Measurements from ENCODE around the gene EXOC4. TPM values are rescaled to one million over a fixed set of nuclear protein-coding genes. Genes with fewer than 3 reads are reported as not detected.

The EXOC4 gene
- total RNA-seq, 1 experiment from 2014 or later, result 75.8 TPM

DNA sequence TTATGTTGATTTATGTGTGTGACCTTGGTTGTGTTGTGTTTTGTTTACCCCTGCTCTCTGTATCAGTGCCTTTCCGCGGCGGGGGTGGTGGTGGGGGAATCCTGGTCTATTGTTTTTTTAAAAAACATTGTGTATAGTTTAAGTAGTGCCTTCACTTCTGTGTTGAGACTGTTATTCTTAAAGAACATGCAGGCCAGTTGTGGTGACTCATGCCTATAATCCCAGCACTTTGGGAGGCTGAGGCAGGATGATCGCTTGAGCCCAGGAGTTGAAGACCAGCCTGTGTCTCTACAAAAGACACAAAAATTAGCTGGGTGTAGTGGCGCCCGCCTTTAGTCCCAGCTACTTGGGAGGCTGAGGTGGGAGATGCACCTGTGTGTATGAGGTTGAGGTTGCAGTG, 445.2 kb downstream of the EXOC4 start:
- Histone ChIP-seq H3K56ac (ENCODE audit: insufficient read length, low read depth, low read length) (no peak overlapping the region), H2BK15ac (ENCODE audit: low read depth, low read length) (no peak overlapping the region), H2AFZ (ENCODE audit: low read length) (no peak overlapping the region), H4K8ac (replicated peaks; ENCODE audit: insufficient read length, low read depth, low read length) (no peak overlapping the region), H3T11ph (ENCODE audit: low read length) (no peak overlapping the region), H3K18ac (ENCODE audit: insufficient read length, low read depth, low read length) (no peak overlapping the region), H3K27me3 (ENCODE audit: insufficient read depth, low read length) (no peaks in the 10 kb centered on the region), H3K9me3 (ENCODE audit: control insufficient read depth, low read depth, low read length) (no peaks in the 10 kb centered on the region), H3K79me2 (ENCODE audit: insufficient read depth, low read length) (no peaks in the 10 kb centered on the region), H2AK5ac (ENCODE audit: insufficient read length, low read length) (no peak overlapping the region), H4K20me1 (ENCODE audit: control insufficient read depth, insufficient read depth, insufficient read length) (no peaks in the 10 kb centered on the region), H2BK20ac (ENCODE audit: low read depth, low read length, poor library complexity, severe bottlenecking) (no peak overlapping the region), H2BK120ac (ENCODE audit: low read depth, low read length, poor library complexity, severe bottlenecking) (no peak overlapping the region), H2BK12ac (ENCODE audit: insufficient read length, low read depth, low read length) (no peak overlapping the region), H4K5ac (ENCODE audit: insufficient read length, low read depth, low read length) (no peak overlapping the region), H3K23ac (ENCODE audit: insufficient read length, low read depth, low read length) (no peak overlapping the region), H3K27ac (ENCODE audit: insufficient read length, low read depth, low read length) (no peak overlapping the region), H3K23me2 (ENCODE audit: insufficient read length, low read depth, low read length, poor library complexity, severe bottlenecking) (no peaks in the 10 kb centered on the region), H3K79me1 (ENCODE audit: insufficient read depth, low read depth, low read length, poor library complexity, severe bottlenecking) (no peaks in the 10 kb centered on the region), H3K4ac (ENCODE audit: low read depth, low read length) (no peak overlapping the region), H3K14ac (ENCODE audit: insufficient read depth, low read length) (no peak overlapping the region), H3K9ac (ENCODE audit: extremely low read depth, insufficient read length, low read length) (no peak overlapping the region), H4K91ac (ENCODE audit: insufficient read length, low read depth, low read length) (no peak overlapping the region), H2BK5ac (ENCODE audit: insufficient read length, low read length) (no peak overlapping the region), H3K4me2 (ENCODE audit: insufficient read depth, insufficient read length, low read length) (no peak overlapping the region), H3K4me1 (ENCODE audit: insufficient read depth, low read length) (no peaks in the 10 kb centered on the region)
- Mint-ChIP-seq H3K27me3 (ENCODE audit: low read depth) (no peaks in the 10 kb centered on the region), H3K9me3 (no peaks in the 10 kb centered on the region), H3K4me1 (peaks cover 6 to 10% of the 10 kb centered on the region in 2 experiments), H3K27ac (no peak overlapping the region), H3K36me3 (ENCODE audit: insufficient read depth in 1 of 3, low read depth in 3 of 3) (no peaks in the 10 kb centered on the region), H3K4me3 (no peak overlapping the region)
- WGBS (ENCODE audit: extremely low coverage, insufficient read length, low lambda C conversion rate), result no CpG with 5 or more reads among the region's 6 CpGs
- no peak for TF ChIP-seq CTCF (conservative IDR thresholded peaks at IDR 0.05)
- DNase-seq, result no peak
